ENCODE measurements around the gene CRLF3.
"Not testable (repeated sequence)": the region's sequence is repeated elsewhere in the genome, so short reads cannot be mapped to it uniquely, and the experiment has no call there.

Gene CRLF3

DNA sequence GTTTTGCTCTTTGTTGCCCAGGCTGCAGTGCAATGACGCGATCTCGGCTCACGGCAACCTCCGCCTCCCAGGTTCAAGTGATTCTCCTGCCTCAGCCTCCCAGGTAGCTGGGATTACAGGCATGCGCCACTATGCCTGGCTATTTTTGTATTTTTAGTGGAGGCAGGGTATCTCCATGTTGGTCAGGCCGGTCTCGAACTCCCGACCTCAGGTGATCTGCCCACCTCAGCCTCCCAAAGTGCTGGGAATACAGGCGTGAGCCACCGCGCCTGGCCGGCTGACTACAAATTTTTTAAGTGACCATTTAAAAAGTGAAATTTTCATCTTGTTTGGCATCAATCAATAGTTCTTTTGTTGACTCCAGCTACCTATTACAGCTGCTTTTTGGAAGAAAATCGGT, 90.3 kb downstream of the CRLF3 start:
- CTCF ChIA-PET; POLR2A ChIA-PET; DNase-seq (ENCODE audit: low read depth, low spot score); H3K4me3 ChIP-seq (ENCODE audit: low read depth, low read length): not testable (repeated sequence)

Measured in AG04449 (cell line).